Measurements from ENCODE around the gene BCL2L15. TPM values are rescaled to one million over a fixed set of nuclear protein-coding genes. Genes with fewer than 3 reads are reported as not detected.
"Not testable (repeated sequence)": the region's sequence is repeated elsewhere in the genome, so short reads cannot be mapped to it uniquely, and the experiment has no call there.

BCL2L15 gene
- total RNA-seq, 6 experiments from 2014 or later, result 0.41 to 0.59 TPM; not detected in 4

- no peak for TF ChIP-seq CTCF (IDR thresholded peaks at IDR 0.05)
- H3K4me3 Mint-ChIP-seq, result no peak overlapping the region
- no peaks in the 10 kb centered on the region for H3K36me3 Mint-ChIP-seq (ENCODE audit: low read depth)
- H3K4me1 Mint-ChIP-seq (ENCODE audit: low read depth), result peaks cover 55% of the 10 kb centered on the region
- H3K9me3 Mint-ChIP-seq, result no peaks in the 10 kb centered on the region
- no peak for DNase-seq
- H3K27ac Mint-ChIP-seq, result no peak overlapping the region
- peaks cover 4% of the 10 kb centered on the region; the same call in 1 of the 2 replicates for H3K27me3 Mint-ChIP-seq (ENCODE audit: insufficient read depth)
Observed at GRCh38 chr1:113858418-113858817, 29.0 kb downstream of the BCL2L15 start.

GRCh38 chr1:113857776-113858175, 29.6 kb downstream of the BCL2L15 start:
- Mint-ChIP-seq H3K9me3 (no peaks in the 10 kb centered on the region), H3K36me3 (ENCODE audit: low read depth) (no peaks in the 10 kb centered on the region), H3K27ac (no peak overlapping the region), H3K27me3 (ENCODE audit: insufficient read depth) (peaks cover 4% of the 10 kb centered on the region; the same call in 1 of the 2 replicates), H3K4me1 (ENCODE audit: low read depth) (peaks cover 55% of the 10 kb centered on the region), H3K4me3 (no peak overlapping the region)
- no peak for TF ChIP-seq CTCF (IDR thresholded peaks at IDR 0.05)
- DNase-seq, result no peak

- no peak for DNase-seq
- Mint-ChIP-seq H3K27ac (no peak overlapping the region), H3K27me3 (ENCODE audit: insufficient read depth) (peaks cover 4% of the 10 kb centered on the region; the same call in 1 of the 2 replicates), H3K36me3 (ENCODE audit: low read depth) (no peaks in the 10 kb centered on the region), H3K4me3 (no peak overlapping the region), H3K9me3 (no peaks in the 10 kb centered on the region), H3K4me1 (ENCODE audit: low read depth) (peaks cover 42% of the 10 kb centered on the region)
- no peak for TF ChIP-seq CTCF (IDR thresholded peaks at IDR 0.05)
Observed at GRCh38 chr1:113856401-113856790, 31.0 kb downstream of the BCL2L15 start.

- no peak overlapping the region for H3K4me3 Mint-ChIP-seq
- peak; percentile 6 for DNase-seq
- peaks cover 4% of the 10 kb centered on the region; the same call in 1 of the 2 replicates for H3K27me3 Mint-ChIP-seq (ENCODE audit: insufficient read depth)
- H3K36me3 Mint-ChIP-seq (ENCODE audit: low read depth), result no peaks in the 10 kb centered on the region
- no peak for TF ChIP-seq CTCF (IDR thresholded peaks at IDR 0.05)
- H3K9me3 Mint-ChIP-seq, result no peaks in the 10 kb centered on the region
- no peak overlapping the region for H3K27ac Mint-ChIP-seq
- peaks cover 36% of the 10 kb centered on the region for H3K4me1 Mint-ChIP-seq (ENCODE audit: low read depth)
Observed at GRCh38 chr1:113855630-113856400, 31.6 kb downstream of the BCL2L15 start.

- TF ChIP-seq CTCF (IDR thresholded peaks at IDR 0.05), result no peak
Observed at GRCh38 chr1:113854234-113854633, 33.1 kb downstream of the BCL2L15 start.

GRCh38 chr1:113852694-113853093, 34.7 kb downstream of the BCL2L15 start:
- not testable (repeated sequence) for H3K9me3 Mint-ChIP-seq; H3K27me3 Mint-ChIP-seq (ENCODE audit: insufficient read depth); DNase-seq; H3K27ac Mint-ChIP-seq; H3K4me3 Mint-ChIP-seq; H3K36me3 Mint-ChIP-seq (ENCODE audit: low read depth)
- peaks cover 14% of the 10 kb centered on the region for H3K4me1 Mint-ChIP-seq (ENCODE audit: low read depth)

More at GRCh38 chr1:113854234-113854633, 33.1 kb downstream of the BCL2L15 start:
- no peaks in the 10 kb centered on the region for H3K9me3 Mint-ChIP-seq
- no peak overlapping the region for H3K4me3 Mint-ChIP-seq
- H3K36me3 Mint-ChIP-seq (ENCODE audit: low read depth), result no peaks in the 10 kb centered on the region
- no peak for DNase-seq
- no peak overlapping the region for H3K27ac Mint-ChIP-seq
- H3K4me1 Mint-ChIP-seq (ENCODE audit: low read depth), result peaks cover 20% of the 10 kb centered on the region
- H3K27me3 Mint-ChIP-seq (ENCODE audit: insufficient read depth), result no peaks in the 10 kb centered on the region
